SK-N-MC (cell line): Measurements from ENCODE around the gene CYP2F1.
"Not testable (repeated sequence)": the region's sequence is repeated elsewhere in the genome, so short reads cannot be mapped to it uniquely, and the experiment has no call there.

ENCODE experiments used
- EZH2 ChIP-seq: fragments of 200-600 bp; sonication (generic); IDR thresholded peaks from one replicate; pipeline ENCODE4 v1.6.1; 2017; ENCODE audit warnings: antibody characterized with exemption
- FOXP2 ChIP-seq: optimal IDR thresholded peaks from 2 replicates; pipeline ENCODE3; 2011; ENCODE audit warnings: mild to moderate bottlenecking, moderate library complexity; ENCODE audit not compliant: insufficient read depth; ENCODE audit errors: extremely low read length, control extremely low read depth
- POLR2AphosphoS5 ChIP-seq: IDR thresholded peaks from 2 replicates; pipeline ENCODE4 v1.6.1; 2012; ENCODE audit warnings: mild to moderate bottlenecking, low read depth, low read length, borderline replicate concordance

DNA sequence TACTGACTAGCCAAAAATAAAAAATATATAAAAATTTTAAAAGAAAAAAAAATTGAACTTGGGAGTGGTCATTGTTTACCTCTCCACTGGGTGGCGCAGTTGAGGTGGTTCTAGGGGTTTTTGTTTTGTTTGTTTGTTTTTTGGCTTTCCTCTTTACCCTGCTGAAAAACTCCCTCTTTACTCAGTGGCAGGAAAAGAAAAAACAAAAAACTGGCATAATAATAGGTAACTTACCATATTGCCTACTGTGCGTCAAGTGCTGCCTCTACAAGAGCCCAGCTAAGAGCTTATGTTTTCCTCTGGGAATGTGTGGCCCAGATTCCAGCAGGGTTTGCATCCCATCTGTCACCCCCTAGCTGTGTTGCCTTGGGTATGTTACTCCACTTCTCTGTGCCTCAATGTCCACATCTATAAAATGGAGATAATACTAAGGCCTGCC, 12.6 kb downstream of the CYP2F1 start:
- not testable (repeated sequence) for TF ChIP-seq POLR2AphosphoS5, EZH2, FOXP2
